ENCODE data around the gene EIF2D. TPM values are rescaled to one million over a fixed set of nuclear protein-coding genes. Genes with fewer than 3 reads are reported as not detected.

EIF2D gene
- total and polyA plus RNA-seq, 2 of the 4 experiments (the other 2 are of a cell fraction): 64.3 to 69.4 TPM

- DNase-seq (no peak), ATAC-seq (ENCODE audit: low read depth) (no peak)
- in situ Hi-C loops (cut with MboI; ENCODE audit: low sequenced_read_pairs): no loop called here
- no peak overlapping the region for H4K8ac ChIP-seq (ENCODE audit: low read depth in 2 of 2, low read length in 2 of 2)
- BruUV-seq (replicated peaks): no TSS peak
- H3K9ac ChIP-seq (ENCODE audit: low read depth, low read length): no peak overlapping the region
- peaks cover 5% of the 10 kb centered on the region for H3K27me3 ChIP-seq (ENCODE audit: control insufficient read depth, insufficient read depth, low read length)
- no peak overlapping the region for H2BK5ac ChIP-seq (ENCODE audit: low read depth, low read length, poor library complexity, severe bottlenecking)
- no peak overlapping the region for H3K14ac ChIP-seq (replicated peaks; ENCODE audit: low read depth, low read length)
- H4K91ac ChIP-seq (ENCODE audit: insufficient read depth, low read depth, low read length): no peak overlapping the region
- H3K9me1 ChIP-seq (ENCODE audit: insufficient read depth, low read length): no peaks in the 10 kb centered on the region; the same call in none of the 2 replicates
- peaks cover 1% of the 10 kb centered on the region for H3K36me3 ChIP-seq (ENCODE audit: control insufficient read depth, insufficient read depth, low read length)
- no peak overlapping the region for H4K5ac ChIP-seq (ENCODE audit: low read depth, low read length)
- intact Hi-C loops (cut with micrococcal nuclease): no loop called here
- TF ChIP-seq USF2 (IDR thresholded peaks at IDR 0.05; ENCODE audit: low read depth, low read length) (no peak), CEBPB (IDR thresholded peaks at IDR 0.05; ENCODE audit: low read depth, low read length) (no peak), SMC3 (IDR thresholded peaks at IDR 0.05; ENCODE audit: low read depth, low read length) (no peak), POLR2A (IDR thresholded peaks at IDR 0.05; ENCODE audit: low read depth, low read length) (no peak)
- no peak overlapping the region for H3K56ac ChIP-seq (ENCODE audit: extremely low read depth, insufficient read depth, low read length)
- H3K9me3 ChIP-seq (ENCODE audit: control insufficient read depth, insufficient read depth, low read length): peaks cover 2% of the 10 kb centered on the region; the same call in 1 of the 2 replicates
- H2BK20ac ChIP-seq (ENCODE audit: low read depth, low read length): no peak overlapping the region
- H3K4me1 ChIP-seq (ENCODE audit: control insufficient read depth, insufficient read depth, low read length): peaks cover 2% of the 10 kb centered on the region; the same call in 1 of the 2 replicates
- no peak overlapping the region for H2AK5ac ChIP-seq (ENCODE audit: low read depth, low read length)
- H4K20me1 ChIP-seq (ENCODE audit: insufficient read depth, low read length): peaks cover 3% of the 10 kb centered on the region; the same call in 1 of the 2 replicates
- WGBS, 2 experiments (ENCODE audit: extremely low coverage in 2 of 2, insufficient read length in 1 of 2): 100% methylated on average over 1 of the region's 4 CpGs; no CpG with 5 or more reads in 1 of the 2 experiments
- no peak overlapping the region for H3K4me3 ChIP-seq (ENCODE audit: insufficient read depth, low read depth, low read length)
- H2BK15ac ChIP-seq (ENCODE audit: low read depth, low read length): no peak overlapping the region
- H2AK9ac ChIP-seq (replicated peaks; ENCODE audit: low read depth, low read length, poor library complexity): no peak overlapping the region
- no peak overlapping the region for H3K27ac ChIP-seq (ENCODE audit: insufficient read depth, low read length)
- H2BK120ac ChIP-seq (ENCODE audit: low read depth, low read length): no peak overlapping the region
- peaks cover 0 to 10% of the 10 kb centered on the region in 2 experiments; a peak in 1 of 4 replicates for H3K79me1 ChIP-seq (ENCODE audit: low read depth in 1 of 2, low read length in 2 of 2)
- H3K18ac ChIP-seq (ENCODE audit: low read depth, low read length): no peak overlapping the region
- ChIA-PET CTCF (interaction anchor here (3.0 kb wide), 1 partner anchor 9 kb away, joined by 12 read pairs; no protein-coding TSS in a partner anchor), POLR2A (ENCODE audit: unreplicated experiment) (no interaction called here)
- dilution Hi-C loops (cut with HindIII; ENCODE audit: low sequenced_read_pairs, unreplicated experiment): no loop called here
- H3K4me2 ChIP-seq (ENCODE audit: low read depth, low read length): no peak overlapping the region
- H3K4ac ChIP-seq (ENCODE audit: low read depth, low read length): no peak overlapping the region
- H3K23ac ChIP-seq (ENCODE audit: low read depth, low read length): no peak overlapping the region
- no peak overlapping the region for H2AFZ ChIP-seq (replicated peaks; ENCODE audit: low read length, poor library complexity)
These were observed 43.2 kb upstream of the EIF2D start for GRCh38 chr1:206655471-206655882.
